ENCODE results near the gene RAP2A. TPM values are rescaled to one million over a fixed set of nuclear protein-coding genes. Genes with fewer than 3 reads are reported as not detected.

RAP2A gene
- total and polyA plus RNA-seq, 4 donors = 3.1 to 37.2 (median 6.7) TPM

DNA sequence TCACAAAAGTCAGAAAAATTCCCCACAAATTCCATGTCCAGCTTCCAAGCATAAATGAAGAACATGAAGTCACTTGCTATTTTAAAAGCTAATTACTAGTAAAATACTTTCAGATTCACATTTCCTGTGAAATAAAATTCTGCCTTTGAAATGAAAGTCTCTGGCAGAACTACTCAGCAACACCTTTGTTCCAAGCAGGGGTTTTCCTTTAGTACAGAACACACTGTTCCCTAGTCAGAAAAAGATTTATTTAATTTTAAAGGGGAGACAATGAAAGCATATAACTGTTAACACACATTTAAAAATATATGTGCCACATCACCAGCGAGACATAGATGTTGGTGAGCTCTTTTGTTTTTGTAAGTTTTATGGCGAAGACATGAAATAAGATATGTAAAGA, 26.4 kb upstream of the RAP2A start:
- no peak overlapping the region for H3K4me3 ChIP-seq (ENCODE audit: low read depth in 1 of 3, low read length in 3 of 3)
- TF ChIP-seq GABPA (IDR thresholded peaks at IDR 0.05 in 1 of 2, conservative IDR thresholded peaks at IDR 0.05 in 1 of 2) = no peak
- no peak for TF ChIP-seq JUND (IDR thresholded peaks at IDR 0.05)
- no peak for TF ChIP-seq RXRA (IDR thresholded peaks at IDR 0.05)
- no peak for TF ChIP-seq MAX (IDR thresholded peaks at IDR 0.05)
- no peak for TF ChIP-seq TAF1 (conservative IDR thresholded peaks at IDR 0.05)
- TF ChIP-seq ATF3 (IDR thresholded peaks at IDR 0.05) = no peak
- TF ChIP-seq, protein P1, sequence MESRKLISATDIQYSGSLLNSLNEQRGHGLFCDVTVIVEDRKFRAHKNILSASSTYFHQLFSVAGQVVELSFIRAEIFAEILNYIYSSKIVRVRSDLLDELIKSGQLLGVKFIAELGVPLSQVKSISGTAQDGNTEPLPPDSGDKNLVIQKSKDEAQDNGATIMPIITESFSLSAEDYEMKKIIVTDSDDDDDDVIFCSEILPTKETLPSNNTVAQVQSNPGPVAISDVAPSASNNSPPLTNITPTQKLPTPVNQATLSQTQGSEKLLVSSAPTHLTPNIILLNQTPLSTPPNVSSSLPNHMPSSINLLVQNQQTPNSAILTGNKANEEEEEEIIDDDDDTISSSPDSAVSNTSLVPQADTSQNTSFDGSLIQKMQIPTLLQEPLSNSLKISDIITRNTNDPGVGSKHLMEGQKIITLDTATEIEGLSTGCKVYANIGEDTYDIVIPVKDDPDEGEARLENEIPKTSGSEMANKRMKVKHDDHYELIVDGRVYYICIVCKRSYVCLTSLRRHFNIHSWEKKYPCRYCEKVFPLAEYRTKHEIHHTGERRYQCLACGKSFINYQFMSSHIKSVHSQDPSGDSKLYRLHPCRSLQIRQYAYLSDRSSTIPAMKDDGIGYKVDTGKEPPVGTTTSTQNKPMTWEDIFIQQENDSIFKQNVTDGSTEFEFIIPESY (IDR thresholded peaks at IDR 0.05) = no peak
- TF ChIP-seq FOXA1 (IDR thresholded peaks at IDR 0.05) = no peak
- no peak for TF ChIP-seq HNF4A (conservative IDR thresholded peaks at IDR 0.05)
- no peak for TF ChIP-seq FOXA2 (IDR thresholded peaks at IDR 0.05)
- no peak for TF ChIP-seq RAD21 (IDR thresholded peaks at IDR 0.05)
- TF ChIP-seq CTCF (IDR thresholded peaks at IDR 0.05; ENCODE audit: low read depth, low read length, missing input control) = no peak
- TF ChIP-seq EGR1 (IDR thresholded peaks at IDR 0.05; ENCODE audit: low read depth in 2 of 2) = no peak
- no peak for TF ChIP-seq SP1 (IDR thresholded peaks at IDR 0.05)
- TF ChIP-seq HNF4G (IDR thresholded peaks at IDR 0.05) = no peak
- no peak for TF ChIP-seq NR2F2 (IDR thresholded peaks at IDR 0.05)
- TF ChIP-seq YY1 (IDR thresholded peaks at IDR 0.05) = no peak
- no peak for TF ChIP-seq REST (IDR thresholded peaks at IDR 0.05)
- 95% methylated on average over 2 of the region's 2 CpGs for WGBS
- H3K9me3 ChIP-seq (ENCODE audit: control insufficient read depth in 4 of 4, low read length in 3 of 4) = no peaks in the 10 kb centered on the region
- H3K4me1 ChIP-seq (ENCODE audit: control insufficient read depth in 4 of 4, insufficient read depth in 4 of 4, low read length in 3 of 4) = no peaks in the 10 kb centered on the region
- no peaks in the 10 kb centered on the region for H3K36me3 ChIP-seq (ENCODE audit: control insufficient read depth in 4 of 4, insufficient read depth in 3 of 4, low read depth in 1 of 4, low read length in 3 of 4)
- H3K27ac ChIP-seq (ENCODE audit: low read depth in 1 of 2, low read length in 2 of 2) = no peak overlapping the region
- no peaks in the 10 kb centered on the region for H3K27me3 ChIP-seq (ENCODE audit: control insufficient read depth in 4 of 4, insufficient read depth in 4 of 4, low read length in 3 of 4)
- no peak overlapping the region for H3K9ac ChIP-seq (ENCODE audit: low read depth in 1 of 2, low read length in 2 of 2)
- no peak for DNase-seq (ENCODE audit: low spot score)

Data from liver (tissue), 9 donors.